ENCODE data around the gene PRKCA.

- TF ChIP-seq CTCF (IDR thresholded peaks at IDR 0.05) = no peak
- no peak for TF ChIP-seq POLR2AphosphoS5 (IDR thresholded peaks at IDR 0.05)
- TF ChIP-seq POLR2A (IDR thresholded peaks at IDR 0.05; ENCODE audit: low read depth) = no peak
- TF ChIP-seq EP300 (IDR thresholded peaks at IDR 0.05) = no peak
Observed at GRCh38 chr17:66481271-66481670, 178.9 kb downstream of the PRKCA start.
